ENCODE measurements around the gene POU3F1. TPM values are rescaled to one million over a fixed set of nuclear protein-coding genes. Genes with fewer than 3 reads are reported as not detected.
A peak's percentile ranks its signal among the peaks of the same experiment; 100 is the strongest.

Gene POU3F1
- total RNA-seq, 1 donor from 2014 or later = 16.5 TPM

DNA sequence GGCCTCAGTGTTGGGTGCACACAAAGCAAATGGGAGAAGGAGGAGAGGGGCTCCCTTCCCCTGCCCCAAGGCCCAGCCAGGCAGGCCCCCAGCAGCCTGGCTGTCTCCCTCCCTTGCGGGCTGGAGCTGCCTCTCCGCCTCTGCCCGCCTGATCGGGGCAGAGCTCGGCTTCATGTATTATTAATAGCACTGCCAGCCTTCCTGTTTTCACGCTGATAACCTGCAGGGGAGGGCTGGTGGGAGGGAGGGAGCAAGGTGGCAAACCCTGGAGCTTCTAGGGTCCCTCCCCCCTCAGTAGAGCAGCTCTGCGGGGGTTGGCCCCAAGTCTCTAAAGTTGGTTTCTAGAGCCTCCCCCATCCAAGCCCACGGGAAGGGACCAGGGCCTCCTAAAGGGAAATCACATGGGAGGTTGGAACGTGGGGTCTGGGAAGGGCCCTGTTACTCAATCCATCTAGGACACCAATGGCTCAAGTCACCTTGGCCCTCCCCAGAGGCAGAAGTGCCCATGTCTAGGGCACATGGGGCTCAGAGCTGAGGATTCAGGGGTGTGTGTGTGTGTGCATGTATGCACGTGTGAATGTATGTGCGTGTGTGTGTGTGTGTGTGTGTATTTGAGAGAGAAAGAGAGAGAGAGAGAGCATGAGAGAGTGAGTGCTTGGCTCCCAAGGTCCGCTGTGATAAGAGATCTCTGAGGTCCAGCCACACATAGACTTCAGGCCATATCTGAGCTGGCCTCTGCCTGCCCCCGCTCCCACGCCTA lies 21.8 kb upstream of the POU3F1 start:
- no peak overlapping the region for H3K9ac ChIP-seq
- no peak overlapping the region for H2AFZ ChIP-seq (replicated peaks)
- Mint-ChIP-seq H3K4me1 (peaks cover 67% of the 10 kb centered on the region), H3K9me3 (no peaks in the 10 kb centered on the region), H3K36me3 (no peaks in the 10 kb centered on the region), H3K27ac (peak overlapping the region; percentile 87), H3K27me3 (ENCODE audit: insufficient read depth, low read depth) (peaks cover 17% of the 10 kb centered on the region), H3K4me3 (peak overlapping the region; percentile 44)
- peaks cover 8% of the 10 kb centered on the region for H3K79me2 ChIP-seq (ENCODE audit: low read depth)
- no peak for DNase-seq (ENCODE audit: low spot score)
- peaks cover 24% of the 10 kb centered on the region for H4K20me1 ChIP-seq (ENCODE audit: low read depth)
- H3K4me2 ChIP-seq = no peak overlapping the region
- no peak for TF ChIP-seq EZH2phosphoT487 (IDR thresholded peaks at IDR 0.05)
- TF ChIP-seq CTCF (IDR thresholded peaks at IDR 0.05) = no peak
- TF ChIP-seq EZH2 (IDR thresholded peaks at IDR 0.05) = no peak
- no peaks in the 10 kb centered on the region for H3K9me3 ChIP-seq (ENCODE audit: low read depth)
- H3K4me3 ChIP-seq = no peak overlapping the region
- H3K36me3 ChIP-seq = no peaks in the 10 kb centered on the region
- no peak overlapping the region for H3K27ac ChIP-seq
- no peaks in the 10 kb centered on the region for H3K27me3 ChIP-seq
- H3K4me1 ChIP-seq = peaks cover 29% of the 10 kb centered on the region
- peaks cover 11% of the 10 kb centered on the region for H3F3A ChIP-seq (ENCODE audit: low read depth)

DNA sequence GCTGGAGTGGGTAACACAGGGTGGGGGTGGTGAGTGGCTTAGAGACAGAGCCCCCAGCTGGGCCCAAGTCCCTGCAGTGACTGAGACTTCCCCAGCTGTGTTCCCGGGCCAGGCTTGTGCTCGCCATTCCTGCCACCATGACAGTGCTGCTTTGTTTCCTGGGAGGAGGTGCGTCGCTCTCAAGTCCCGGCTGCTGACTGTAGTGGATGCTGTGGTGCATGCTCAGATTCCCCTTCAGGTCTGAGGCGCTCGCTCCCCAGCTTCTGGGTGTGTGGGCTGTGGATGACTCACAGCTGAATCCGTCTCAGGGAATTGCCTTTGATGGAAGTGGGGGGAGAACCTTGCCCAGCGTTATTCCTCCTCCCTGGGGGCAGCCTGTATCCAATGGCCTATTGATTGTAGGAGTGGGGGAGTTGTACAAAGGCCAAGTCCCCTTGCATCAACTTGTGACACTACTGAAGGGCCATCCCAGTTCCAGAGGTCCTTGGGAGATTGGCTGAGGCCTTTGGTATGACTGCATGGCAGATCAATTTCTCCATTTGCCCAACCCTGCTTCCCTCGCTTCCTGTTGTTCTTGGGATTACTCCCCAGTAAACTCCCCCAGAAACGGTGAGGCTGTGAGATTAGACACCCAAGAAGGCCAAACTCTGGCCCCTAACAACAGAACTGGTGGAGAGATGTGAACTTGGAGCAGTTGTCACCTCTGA lies 17.8 kb upstream of the POU3F1 start:
- Histone ChIP-seq H3K4me2 (peak overlapping the region; percentile 4), H3K79me2 (ENCODE audit: low read depth) (peaks cover 34% of the 10 kb centered on the region), H4K20me1 (ENCODE audit: low read depth) (no peaks in the 10 kb centered on the region), H3K27me3 (no peaks in the 10 kb centered on the region), H3K36me3 (no peaks in the 10 kb centered on the region), H2AFZ (replicated peaks) (peak overlapping the region; percentile 8), H3K27ac (no peak overlapping the region), H3K9me3 (ENCODE audit: low read depth) (no peaks in the 10 kb centered on the region), H3F3A (ENCODE audit: low read depth) (peaks cover 8% of the 10 kb centered on the region), H3K4me3 (no peak overlapping the region), H3K9ac (no peak overlapping the region), H3K4me1 (peaks cover 17% of the 10 kb centered on the region)
- Mint-ChIP-seq H3K4me3 (peak overlapping the region; percentile 8), H3K36me3 (no peaks in the 10 kb centered on the region), H3K9me3 (no peaks in the 10 kb centered on the region), H3K27me3 (ENCODE audit: insufficient read depth, low read depth) (peaks cover 9% of the 10 kb centered on the region), H3K27ac (peak overlapping the region; percentile 76), H3K4me1 (peaks cover 53% of the 10 kb centered on the region)
- DNase-seq (ENCODE audit: low spot score) = peak; percentile 62
- TF ChIP-seq CTCF (IDR thresholded peaks at IDR 0.05) (no peak), EZH2 (IDR thresholded peaks at IDR 0.05) (no peak), EZH2phosphoT487 (IDR thresholded peaks at IDR 0.05) (no peak)

- no peak overlapping the region for H3K4me3 ChIP-seq
- peak overlapping the region; percentile 4 for H3K4me2 ChIP-seq
- peaks cover 53% of the 10 kb centered on the region for H3K4me1 Mint-ChIP-seq
- no peaks in the 10 kb centered on the region for H3K36me3 Mint-ChIP-seq
- no peak for TF ChIP-seq EZH2phosphoT487 (IDR thresholded peaks at IDR 0.05)
- no peak for TF ChIP-seq CTCF (IDR thresholded peaks at IDR 0.05)
- no peak for TF ChIP-seq EZH2 (IDR thresholded peaks at IDR 0.05)
- peaks cover 34% of the 10 kb centered on the region for H3K79me2 ChIP-seq (ENCODE audit: low read depth)
- DNase-seq (ENCODE audit: low spot score) = no peak
- no peaks in the 10 kb centered on the region for H3K27me3 ChIP-seq
- H3K4me1 ChIP-seq = peaks cover 17% of the 10 kb centered on the region
- no peaks in the 10 kb centered on the region for H4K20me1 ChIP-seq (ENCODE audit: low read depth)
- no peak overlapping the region for H3K9ac ChIP-seq
- H3F3A ChIP-seq (ENCODE audit: low read depth) = peaks cover 8% of the 10 kb centered on the region
- peaks cover 9% of the 10 kb centered on the region for H3K27me3 Mint-ChIP-seq (ENCODE audit: insufficient read depth, low read depth)
- H2AFZ ChIP-seq (replicated peaks) = peak overlapping the region; percentile 8
- no peaks in the 10 kb centered on the region for H3K36me3 ChIP-seq
- H3K27ac Mint-ChIP-seq = peak overlapping the region; percentile 76
- no peaks in the 10 kb centered on the region for H3K9me3 Mint-ChIP-seq
- H3K4me3 Mint-ChIP-seq = peak overlapping the region; percentile 8
- H3K27ac ChIP-seq = no peak overlapping the region
- H3K9me3 ChIP-seq (ENCODE audit: low read depth) = no peaks in the 10 kb centered on the region
Observed at GRCh38 chr1:38063616-38064015, 17.0 kb upstream of the POU3F1 start.

Measured in neural progenitor cell (in vitro differentiated cells).